Hepatocyte (in vitro differentiated cells): Measurements from ENCODE around the gene RTN4RL2. TPM values are rescaled to one million over a fixed set of nuclear protein-coding genes. Genes with fewer than 3 reads are reported as not detected.

Source experiments
- DNase-seq: peaks from one replicate; pipeline ENCODE4 v3.0.0-alpha.2; 2016; ENCODE audit warnings: low spot score
- H2AFZ ChIP-seq: fragments of 200-600 bp; sonication (generic); 2 replicates; pipeline ENCODE4 v1.6.0; 2016; ENCODE audit warnings: antibody characterized with exemption, mild to moderate bottlenecking
- H3K27ac ChIP-seq: fragments of 200-600 bp; sonication (generic); 2 replicates; pipeline ENCODE4 v1.5.1; 2016; ENCODE audit warnings: mild to moderate bottlenecking
- H3K27me3 ChIP-seq: fragments of 200-600 bp; sonication (generic); 2 replicates; pipeline ENCODE4 v1.6.1; 2016
- H3K36me3 ChIP-seq: fragments of 200-600 bp; sonication (generic); replicated peaks from 2 replicates; pipeline ENCODE4 v1.5.1; 2016; ENCODE audit warnings: low read depth; ENCODE audit not compliant: insufficient read depth
- H3K4me1 ChIP-seq: fragments of 200-600 bp; sonication (generic); 2 replicates; pipeline ENCODE4 v1.5.1; 2016; ENCODE audit warnings: mild to moderate bottlenecking, moderate library complexity; ENCODE audit not compliant: insufficient read depth
- H3K4me2 ChIP-seq: fragments of 200-600 bp; sonication (generic); 2 replicates; pipeline ENCODE4 v1.6.0; 2016
- H3K4me3 ChIP-seq: fragments of 200-600 bp; sonication (generic); 2 replicates; pipeline ENCODE4 v1.5.1; 2016; ENCODE audit warnings: mild to moderate bottlenecking
- H3K79me2 ChIP-seq: fragments of 200-600 bp; sonication (generic); 2 replicates; pipeline ENCODE4 v1.6.0; 2017; ENCODE audit warnings: mild to moderate bottlenecking
- H3K9me2 ChIP-seq: fragments of 200-600 bp; sonication (generic); replicated peaks from 2 replicates; pipeline ENCODE4 v1.6.0; 2017; ENCODE audit warnings: mild to moderate bottlenecking; ENCODE audit not compliant: insufficient read depth
- H3K9me3 ChIP-seq: fragments of 200-600 bp; sonication (generic); 2 replicates; pipeline ENCODE4 v1.5.1; 2016; ENCODE audit warnings: low read depth, mild to moderate bottlenecking
- H4K20me1 ChIP-seq: fragments of 200-600 bp; sonication (generic); 2 replicates; pipeline ENCODE4 v1.6.0; 2016; ENCODE audit warnings: mild to moderate bottlenecking; ENCODE audit not compliant: insufficient read depth, poor library complexity, severe bottlenecking
- CTCF ChIP-seq: fragments of 200-600 bp; sonication (generic); IDR thresholded peaks from 2 replicates; pipeline ENCODE4 v1.5.1; 2016; ENCODE audit warnings: antibody characterized with exemption, mild to moderate bottlenecking; ENCODE audit not compliant: poor library complexity
- EZH2 ChIP-seq: fragments of 200-600 bp; sonication (generic); IDR thresholded peaks from 2 replicates; pipeline ENCODE4 v1.6.1; 2016; ENCODE audit warnings: antibody characterized with exemption, mild to moderate bottlenecking, borderline replicate concordance
- EZH2phosphoT487 ChIP-seq: fragments of 200-600 bp; sonication (generic); IDR thresholded peaks from one replicate; pipeline ENCODE4 v1.6.1; 2018; ENCODE audit warnings: antibody characterized with exemption, mild to moderate bottlenecking, low read depth, moderate library complexity; ENCODE audit not compliant: unreplicated experiment, severe bottlenecking
- WGBS: methylation state at CpG from one replicate; pipeline ENCODE4 v1.1.6; 2016; ENCODE audit warnings: low lambda C conversion rate; ENCODE audit errors: missing lambda C conversion rate; 5-methylcytosine and 5-hydroxymethylcytosine counted together
- polyA plus RNA-seq: library from polyadenylated mRNA; unstranded; fragments of >200 nt; fragmentation: Nextera tagmentation; extraction: Ambion mirVana; gene quantifications from 2 replicates; pipeline ENCODE4 v1.2.1, GENCODE V29; 2016
- total RNA-seq: library from RNA; depleted of rRNA; stranded (reverse); fragments of >200 nt; gene quantifications from 2 replicates; pipeline ENCODE4 v1.2.3, GENCODE V29; 2014

RTN4RL2 gene
- total and polyA plus RNA-seq, 2 experiments from 2014 or later = 2.4 to 10.6 TPM

- WGBS = 73% methylated on average over 15 of the region's 15 CpGs
- Histone ChIP-seq H3K4me1 (peaks cover 16% of the 10 kb centered on the region), H4K20me1 (no peaks in the 10 kb centered on the region), H3K9me2 (no peaks in the 10 kb centered on the region), H3K4me3 (no peak overlapping the region), H3K36me3 (no peaks in the 10 kb centered on the region), H2AFZ (no peak overlapping the region), H3K4me2 (no peak overlapping the region), H3K79me2 (no peaks in the 10 kb centered on the region), H3K27ac (no peak overlapping the region), H3K9me3 (no peaks in the 10 kb centered on the region), H3K27me3 (no peaks in the 10 kb centered on the region)
- peak; percentile 56 for DNase-seq
- TF ChIP-seq CTCF = no peak
- no peak for TF ChIP-seq EZH2
- TF ChIP-seq EZH2phosphoT487 = no peak
Observed at GRCh38 chr11:57424792-57425564, 35.4 kb upstream of the RTN4RL2 start.

- H2AFZ ChIP-seq = peak overlapping the region; percentile 84
- peak; percentile 32 for DNase-seq
- TF ChIP-seq CTCF (no peak), EZH2 (no peak), EZH2phosphoT487 (no peak)
- 79% methylated on average over 15 of the region's 15 CpGs for WGBS
- peak overlapping the region; percentile 86 for H3K27ac ChIP-seq
- H3K27me3 ChIP-seq = no peaks in the 10 kb centered on the region
- H3K9me2 ChIP-seq = no peaks in the 10 kb centered on the region
- H3K4me2 ChIP-seq = peak overlapping the region; percentile 85
- H3K36me3 ChIP-seq = no peaks in the 10 kb centered on the region
- H3K4me3 ChIP-seq = no peak overlapping the region
- peaks cover 16% of the 10 kb centered on the region for H3K4me1 ChIP-seq
- no peaks in the 10 kb centered on the region for H3K79me2 ChIP-seq
- no peaks in the 10 kb centered on the region for H3K9me3 ChIP-seq
- H4K20me1 ChIP-seq = no peaks in the 10 kb centered on the region
Observed at GRCh38 chr11:57425565-57426438, 34.5 kb upstream of the RTN4RL2 start.

GRCh38 chr11:57426439-57426928, 33.8 kb upstream of the RTN4RL2 start:
- 25% methylated on average over 16 of the region's 16 CpGs for WGBS
- Histone ChIP-seq H3K4me3 (peak overlapping the region; percentile 55), H3K9me2 (no peaks in the 10 kb centered on the region), H3K79me2 (no peaks in the 10 kb centered on the region), H3K4me2 (peak overlapping the region; percentile 85), H4K20me1 (no peaks in the 10 kb centered on the region), H3K4me1 (peaks cover 16% of the 10 kb centered on the region), H3K36me3 (no peaks in the 10 kb centered on the region), H3K9me3 (no peaks in the 10 kb centered on the region), H3K27ac (peak overlapping the region; percentile 86), H3K27me3 (no peaks in the 10 kb centered on the region), H2AFZ (peak overlapping the region; percentile 84)
- TF ChIP-seq CTCF (no peak), EZH2 (no peak), EZH2phosphoT487 (no peak)
- no peak for DNase-seq
